GM19372 (cell line): ENCODE data around the gene AIRE.
"Not testable (repeated sequence)": the region's sequence is repeated elsewhere in the genome, so short reads cannot be mapped to it uniquely, and the experiment has no call there.

Experiments
- ATAC-seq: cut with Tn5 transposase; IDR thresholded peaks from one replicate; pipeline ENCODE4 v1.9.1; 2021; ENCODE audit warnings: mild to moderate bottlenecking, low read depth, moderate library complexity; ENCODE audit not compliant: unreplicated experiment

AIRE gene

DNA sequence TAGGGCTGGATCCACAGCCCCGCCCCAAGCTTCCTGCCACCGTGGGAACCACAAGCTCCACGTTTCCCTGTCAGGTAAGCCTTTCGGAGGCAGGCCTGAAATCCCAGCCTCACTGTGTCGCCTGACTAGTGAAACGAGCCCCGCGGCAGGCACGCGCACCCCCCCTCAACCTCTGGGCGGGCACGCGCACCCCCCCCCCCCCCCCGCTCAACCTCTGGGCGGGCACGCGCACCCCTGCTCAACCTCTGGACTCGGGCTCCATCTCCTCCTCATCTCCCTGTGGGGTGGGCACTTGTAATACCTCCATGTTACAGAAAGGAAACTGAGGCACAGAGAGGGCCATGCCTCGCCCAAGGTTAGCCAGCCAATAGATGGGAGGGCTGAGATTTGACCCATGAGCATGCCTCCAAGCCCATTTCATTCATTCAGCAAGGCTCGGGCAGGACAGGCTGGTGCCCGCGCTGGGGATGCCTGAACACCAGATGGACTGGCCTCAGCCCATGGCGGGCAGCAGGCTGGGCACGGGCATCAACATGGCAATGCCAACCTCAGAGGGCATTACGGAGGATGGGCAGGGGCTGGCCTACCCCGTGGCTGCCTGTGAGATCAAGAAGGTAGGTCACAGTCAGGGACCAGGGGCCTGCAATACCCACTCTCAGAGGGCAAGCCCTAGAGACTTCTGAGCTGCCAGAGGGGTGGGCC lies 48.8 kb downstream of the AIRE start:
- no peak for ATAC-seq

- ATAC-seq, result no peak
These were observed 49.8 kb downstream of the AIRE start for GRCh38 chr21:44335266-44336059.

- ATAC-seq, result no peak
These were observed 51.8 kb downstream of the AIRE start for GRCh38 chr21:44337449-44337848.

- ATAC-seq, result no peak
These were observed 52.5 kb downstream of the AIRE start for GRCh38 chr21:44337941-44338895.

GRCh38 chr21:44338971-44339910 lies 53.6 kb downstream of the AIRE start, which contains the start of gene CFAP410:
Gene CFAP410 (minus strand): TSS chr21:44339390. CDS start chr21:44339194, 196 bp downstream.
- peak; percentile 90 for ATAC-seq

GRCh38 chr21:44341726-44342458 lies 56.2 kb downstream of the AIRE start:
- ATAC-seq, result not testable (repeated sequence)

DNA sequence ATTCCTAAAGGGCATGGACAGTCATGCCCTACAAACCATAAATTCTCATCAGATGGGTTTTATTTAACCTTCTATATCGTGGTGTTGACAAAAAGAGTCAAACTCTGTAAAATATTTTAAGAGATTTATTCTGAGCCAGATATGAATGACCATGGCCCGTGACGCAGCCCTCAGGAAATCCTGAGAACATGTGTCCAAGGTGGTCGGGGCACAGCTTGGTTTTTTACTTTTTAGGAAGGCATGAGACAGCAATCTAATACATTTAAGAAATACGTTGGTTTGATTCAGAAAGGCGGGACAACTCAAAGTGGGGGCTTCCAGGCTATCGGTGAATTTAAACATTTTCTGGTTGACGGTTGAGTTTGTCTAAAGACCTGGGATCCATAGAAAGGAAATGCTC lies 57.3 kb downstream of the AIRE start:
- not testable (repeated sequence) for ATAC-seq

DNA sequence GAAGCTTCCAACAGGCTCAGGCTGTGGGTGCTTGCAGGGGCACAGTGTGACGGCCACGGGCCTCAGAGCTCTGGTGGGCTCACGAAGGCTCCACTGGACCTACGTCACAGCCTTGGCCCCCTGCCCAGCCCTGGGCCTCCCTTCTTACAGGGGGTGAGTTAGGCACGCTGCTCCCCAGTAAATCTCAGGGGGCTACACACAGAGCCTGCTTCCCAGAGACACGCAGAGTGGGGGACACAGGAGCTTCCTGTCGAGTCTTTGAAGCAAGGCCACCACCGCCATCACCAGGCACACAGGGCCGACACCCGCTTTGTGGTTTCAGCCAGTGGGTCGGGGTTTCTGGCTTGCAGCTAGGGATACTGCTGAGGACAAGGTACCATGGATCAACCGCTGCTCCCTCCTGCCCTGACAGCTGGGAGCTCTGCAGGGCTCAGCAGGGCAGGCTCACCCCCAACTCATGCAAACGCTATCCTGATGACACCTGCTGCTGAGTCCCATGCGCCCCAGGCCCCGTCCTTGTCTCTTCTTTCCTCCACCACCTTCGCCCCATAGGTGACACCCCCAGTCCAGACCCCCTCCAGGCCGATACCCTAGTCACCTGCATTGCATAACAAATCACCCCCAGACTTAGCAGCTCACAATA lies 59.0 kb downstream of the AIRE start:
- ATAC-seq, result no peak

DNA sequence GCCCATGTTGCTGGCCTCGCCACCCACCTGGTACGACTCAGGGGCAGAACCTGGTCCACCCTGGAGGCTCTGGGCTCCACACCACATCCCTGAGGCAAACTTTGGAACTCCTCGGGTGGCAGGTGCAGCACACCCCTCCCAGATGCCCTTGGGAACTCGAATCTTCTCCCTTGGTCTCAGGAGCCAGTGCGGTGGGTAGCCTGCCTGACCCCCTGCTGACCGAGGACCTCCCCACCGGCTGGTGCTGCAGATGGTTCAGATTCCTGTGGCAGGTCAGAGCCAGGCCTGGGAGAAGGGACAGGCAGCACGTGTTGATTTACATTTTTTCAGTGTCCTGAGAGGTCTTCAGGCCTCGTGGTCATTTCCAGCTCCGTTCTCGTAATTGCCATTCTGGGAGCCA lies 59.8 kb downstream of the AIRE start:
- ATAC-seq, result no peak

DNA sequence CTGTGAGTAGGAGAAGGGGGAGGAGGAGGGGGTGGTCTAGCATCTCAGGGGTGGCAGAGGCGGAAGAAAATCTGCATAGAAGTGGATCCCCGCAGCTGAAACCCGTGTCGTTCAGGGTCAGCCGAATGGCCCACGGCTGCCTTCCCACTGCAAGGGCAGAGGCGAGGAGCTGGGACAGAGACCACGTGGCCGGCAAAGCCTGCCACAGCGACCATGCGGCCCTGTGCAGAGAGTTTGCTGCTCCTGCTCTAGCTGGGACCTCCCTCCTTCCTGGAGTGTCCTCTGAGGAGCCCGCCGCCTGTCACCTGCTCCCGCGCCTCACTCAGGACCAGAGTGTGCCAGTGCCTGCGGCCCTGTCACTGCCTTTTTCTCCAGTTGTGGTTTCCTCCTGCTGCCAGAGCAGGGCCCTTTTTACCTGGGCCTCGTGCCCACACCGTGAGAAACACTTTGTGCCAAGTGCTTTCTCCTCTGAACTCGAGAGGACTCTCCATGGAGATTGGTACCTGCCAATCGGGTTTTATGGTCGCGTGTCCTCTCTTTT lies 62.3 kb downstream of the AIRE start:
- no peak for ATAC-seq
